HG03159 (cell line): ENCODE measurements around the gene LILRA6.

Experiments
- ATAC-seq: cut with Tn5 transposase; IDR thresholded peaks from one replicate; pipeline ENCODE4 v1.9.1; 2021; ENCODE audit warnings: mild to moderate bottlenecking, moderate library complexity; ENCODE audit not compliant: unreplicated experiment

The LILRA6 gene

GRCh38 chr19:54189145-54189734, 53.4 kb downstream of the LILRA6 start, which contains the start of gene MBOAT7:
MBOAT7 (minus strand) TSS chr19:54189580; CDS start chr19:54188508, 1,072 bp downstream.
- peak; percentile 47 for ATAC-seq

GRCh38 chr19:54188215-54188871, 54.2 kb downstream of the LILRA6 start:
- ATAC-seq: no peak

- no peak for ATAC-seq
Measured at GRCh38 chr19:54186934-54187381, 55.6 kb downstream of the LILRA6 start.
